Sigmoid colon (tissue), 4 donors: ENCODE measurements around the gene VSIG10L.

ENCODE experiments used
- CTCF ChIP-seq, 4 experiments: fragments of 450-650 bp in 3 of 4; fragments of 200-600 bp in 1 of 4; IDR thresholded peaks; one replicate each; pipeline ENCODE4 v1.5.1; 2016 to 2019; ENCODE audit warnings: antibody characterized with exemption in 4 of 4, mild to moderate bottlenecking in 3 of 4, moderate library complexity in 2 of 4
- EP300 ChIP-seq, 4 donors: sonication (generic); formaldehyde crosslinking; IDR thresholded peaks; one replicate each; pipeline ENCODE4 v1.6.1; 2017; ENCODE audit warnings: antibody characterized with exemption in 4 of 4
- POLR2A ChIP-seq, 2 donors: fragments of 450-650 bp; IDR thresholded peaks; one replicate each; pipeline ENCODE4 v1.6.1; 2016; ENCODE audit warnings: antibody characterized with exemption in 2 of 2, mild to moderate bottlenecking in 2 of 2, moderate library complexity in 2 of 2
- POLR2AphosphoS5 ChIP-seq, 4 donors: sonication (generic); formaldehyde crosslinking; IDR thresholded peaks; one replicate each; pipeline ENCODE4 v1.6.1; 2017; ENCODE audit warnings: antibody characterized with exemption in 4 of 4

GRCh38 chr19:51323481-51324166 lies 18.3 kb downstream of the VSIG10L start:
- TF ChIP-seq CTCF (IDR thresholded peaks at IDR 0.05): no peak
- TF ChIP-seq POLR2A (IDR thresholded peaks at IDR 0.05): no peak
- no peak for TF ChIP-seq POLR2AphosphoS5 (IDR thresholded peaks at IDR 0.05)
- no peak for TF ChIP-seq EP300 (IDR thresholded peaks at IDR 0.05)
